ENCODE measurements around the gene STARD13. TPM values are rescaled to one million over a fixed set of nuclear protein-coding genes. Genes with fewer than 3 reads are reported as not detected.

STARD13 gene
- total RNA-seq, 3 donors from 2014 or later = 34.5 to 92.4 (median 35.2) TPM

DNA sequence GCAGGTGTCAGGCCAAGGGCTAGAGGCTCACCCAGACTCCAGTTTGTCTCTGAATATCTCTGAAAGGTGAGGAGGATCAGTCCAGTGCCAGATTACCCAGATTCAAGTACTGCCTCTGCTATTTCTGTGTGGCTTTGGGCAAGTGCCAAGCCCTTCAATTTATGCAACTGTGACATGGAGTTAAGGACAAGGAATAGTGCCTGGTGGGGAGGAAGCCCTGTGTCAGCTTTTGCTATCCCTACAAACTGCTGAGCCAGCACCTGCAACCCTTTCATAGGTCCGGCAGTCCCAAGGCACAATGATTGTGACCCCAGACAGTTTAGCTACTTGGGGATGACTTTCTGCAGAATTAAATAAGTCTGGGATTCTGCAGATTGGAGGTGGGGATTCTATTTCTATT lies 146.4 kb downstream of the STARD13 start:
- no peaks in the 10 kb centered on the region for H3K4me1 ChIP-seq (ENCODE audit: low read depth)
- ATAC-seq (no peak), DNase-seq (peak in 1 of 3 donors; percentile 54)
- intact Hi-C loops (cut with DNase I, micrococcal nuclease) = no loop called here
- TF ChIP-seq, protein P1, sequence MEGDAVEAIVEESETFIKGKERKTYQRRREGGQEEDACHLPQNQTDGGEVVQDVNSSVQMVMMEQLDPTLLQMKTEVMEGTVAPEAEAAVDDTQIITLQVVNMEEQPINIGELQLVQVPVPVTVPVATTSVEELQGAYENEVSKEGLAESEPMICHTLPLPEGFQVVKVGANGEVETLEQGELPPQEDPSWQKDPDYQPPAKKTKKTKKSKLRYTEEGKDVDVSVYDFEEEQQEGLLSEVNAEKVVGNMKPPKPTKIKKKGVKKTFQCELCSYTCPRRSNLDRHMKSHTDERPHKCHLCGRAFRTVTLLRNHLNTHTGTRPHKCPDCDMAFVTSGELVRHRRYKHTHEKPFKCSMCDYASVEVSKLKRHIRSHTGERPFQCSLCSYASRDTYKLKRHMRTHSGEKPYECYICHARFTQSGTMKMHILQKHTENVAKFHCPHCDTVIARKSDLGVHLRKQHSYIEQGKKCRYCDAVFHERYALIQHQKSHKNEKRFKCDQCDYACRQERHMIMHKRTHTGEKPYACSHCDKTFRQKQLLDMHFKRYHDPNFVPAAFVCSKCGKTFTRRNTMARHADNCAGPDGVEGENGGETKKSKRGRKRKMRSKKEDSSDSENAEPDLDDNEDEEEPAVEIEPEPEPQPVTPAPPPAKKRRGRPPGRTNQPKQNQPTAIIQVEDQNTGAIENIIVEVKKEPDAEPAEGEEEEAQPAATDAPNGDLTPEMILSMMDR (IDR thresholded peaks at IDR 0.05) = no peak
- no peak overlapping the region for H3K4me3 ChIP-seq
- H3K36me3 ChIP-seq (ENCODE audit: low read depth) = no peaks in the 10 kb centered on the region
- no peaks in the 10 kb centered on the region for H3K9me3 ChIP-seq

DNA sequence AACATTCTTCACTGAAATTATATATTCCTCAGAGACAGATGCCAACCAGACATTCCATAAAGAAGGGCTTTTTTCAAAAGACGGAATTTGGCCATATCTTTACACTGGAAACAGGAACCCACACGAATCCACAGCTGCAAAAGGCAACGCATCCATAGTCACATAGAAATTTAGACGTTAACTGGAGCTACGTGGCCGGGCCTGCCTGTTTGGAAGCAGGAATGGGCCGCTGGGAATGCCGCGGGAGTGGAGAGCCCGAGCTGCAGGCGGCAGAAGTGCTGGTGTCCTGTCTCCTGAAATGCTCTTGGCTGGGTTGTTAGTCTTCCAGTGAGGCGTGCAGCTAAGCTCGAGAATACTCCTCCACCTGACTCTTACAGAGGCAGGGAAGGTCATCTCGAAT lies 147.1 kb downstream of the STARD13 start:
- Histone ChIP-seq H3K36me3 (ENCODE audit: low read depth) (no peaks in the 10 kb centered on the region), H3K4me1 (ENCODE audit: low read depth) (no peaks in the 10 kb centered on the region), H3K9me3 (no peaks in the 10 kb centered on the region), H3K4me3 (no peak overlapping the region)
- ATAC-seq = no peak
- DNase-seq = no peak
- TF ChIP-seq, protein P1 (IDR thresholded peaks at IDR 0.05) = no peak
- intact Hi-C loops (cut with DNase I, micrococcal nuclease) = no loop called here

DNA sequence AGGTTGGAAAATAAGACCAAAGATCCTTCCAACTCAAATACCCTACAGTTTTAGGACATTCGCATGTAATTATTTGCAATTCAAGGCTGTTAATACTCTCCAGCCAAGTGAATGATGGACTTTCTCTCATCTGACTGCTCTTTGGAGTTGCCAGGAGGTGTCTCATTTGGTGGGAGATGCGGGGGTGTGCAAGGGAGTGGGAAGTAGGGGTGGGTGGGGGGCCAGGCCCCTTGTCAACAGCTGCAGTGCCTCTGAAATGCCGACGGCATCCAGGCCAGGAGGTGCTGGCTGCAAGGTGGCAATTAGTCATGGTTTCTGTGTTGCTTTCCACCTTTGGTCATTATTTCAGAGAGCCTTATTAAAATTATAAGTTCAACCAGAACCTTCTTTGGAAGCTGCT lies 147.8 kb downstream of the STARD13 start:
- Histone ChIP-seq H3K4me3 (no peak overlapping the region), H3K4me1 (ENCODE audit: low read depth) (no peaks in the 10 kb centered on the region), H3K36me3 (ENCODE audit: low read depth) (no peaks in the 10 kb centered on the region), H3K9me3 (no peaks in the 10 kb centered on the region)
- ATAC-seq = no peak
- intact Hi-C loops (cut with DNase I, micrococcal nuclease) = no loop called here
- TF ChIP-seq, protein P1 (IDR thresholded peaks at IDR 0.05) = no peak
- DNase-seq = no peak

DNA sequence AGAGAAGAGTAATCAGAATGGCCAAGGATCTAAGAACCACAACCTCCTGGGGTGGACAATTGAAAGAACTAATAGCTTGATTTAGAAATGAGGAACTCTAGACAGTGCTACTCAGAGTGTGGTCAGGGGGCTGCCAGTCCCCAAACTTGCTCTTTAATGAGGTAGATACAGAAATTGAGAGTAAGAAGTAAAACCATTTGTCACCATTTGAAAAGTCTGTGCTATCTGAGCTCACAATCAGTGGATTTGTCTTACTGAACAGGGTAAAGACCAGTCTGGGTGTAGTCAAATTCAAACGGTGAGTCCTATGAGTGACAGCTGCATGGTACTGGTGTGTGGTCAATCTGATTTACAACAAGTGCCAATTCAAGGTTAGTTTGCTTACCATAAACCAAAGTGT lies 150.5 kb downstream of the STARD13 start:
- H3K36me3 ChIP-seq (ENCODE audit: low read depth) = no peaks in the 10 kb centered on the region
- ATAC-seq (peak; percentile 39), DNase-seq (no peak)
- no peaks in the 10 kb centered on the region for H3K4me1 ChIP-seq (ENCODE audit: low read depth)
- TF ChIP-seq, protein P1 (IDR thresholded peaks at IDR 0.05) = no peak
- intact Hi-C loops (cut with DNase I, micrococcal nuclease) = no loop called here
- H3K9me3 ChIP-seq = no peaks in the 10 kb centered on the region
- H3K4me3 ChIP-seq = no peak overlapping the region

DNA sequence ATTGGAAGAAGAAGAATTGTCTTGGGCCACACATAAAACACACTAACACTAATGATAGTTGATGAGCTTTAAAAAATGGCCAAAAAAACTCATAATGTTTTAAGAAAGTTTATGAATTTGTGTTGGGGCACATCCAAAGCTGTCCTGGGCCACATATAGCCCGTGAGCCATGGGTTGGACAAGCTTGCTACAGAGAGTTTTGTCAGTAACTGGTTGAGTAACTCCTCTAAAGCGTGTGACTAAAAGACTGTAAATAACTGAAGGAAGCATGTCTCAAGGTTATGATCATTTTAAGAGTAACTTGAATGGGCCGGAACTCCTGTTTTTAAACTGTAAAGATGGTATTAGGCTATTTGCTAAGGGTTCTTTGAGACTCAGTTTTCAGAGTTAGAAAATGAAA lies 151.3 kb downstream of the STARD13 start:
- TF ChIP-seq, protein P1 (IDR thresholded peaks at IDR 0.05) = no peak
- intact Hi-C loops (cut with DNase I, micrococcal nuclease) = no loop called here
- no peaks in the 10 kb centered on the region for H3K9me3 ChIP-seq
- no peaks in the 10 kb centered on the region for H3K4me1 ChIP-seq (ENCODE audit: low read depth)
- H3K36me3 ChIP-seq (ENCODE audit: low read depth) = no peaks in the 10 kb centered on the region
- ATAC-seq (no peak), DNase-seq (no peak)
- H3K4me3 ChIP-seq = no peak overlapping the region
